ENCODE results near the gene BAIAP2. TPM values are rescaled to one million over a fixed set of nuclear protein-coding genes. Genes with fewer than 3 reads are reported as not detected.

Gene BAIAP2
- total and polyA plus RNA-seq, 2 of the 13 experiments (the other 11 are each of a cell fraction or from before 2014, with no cell fraction given), result 22.5 to 24.0 TPM

DNA sequence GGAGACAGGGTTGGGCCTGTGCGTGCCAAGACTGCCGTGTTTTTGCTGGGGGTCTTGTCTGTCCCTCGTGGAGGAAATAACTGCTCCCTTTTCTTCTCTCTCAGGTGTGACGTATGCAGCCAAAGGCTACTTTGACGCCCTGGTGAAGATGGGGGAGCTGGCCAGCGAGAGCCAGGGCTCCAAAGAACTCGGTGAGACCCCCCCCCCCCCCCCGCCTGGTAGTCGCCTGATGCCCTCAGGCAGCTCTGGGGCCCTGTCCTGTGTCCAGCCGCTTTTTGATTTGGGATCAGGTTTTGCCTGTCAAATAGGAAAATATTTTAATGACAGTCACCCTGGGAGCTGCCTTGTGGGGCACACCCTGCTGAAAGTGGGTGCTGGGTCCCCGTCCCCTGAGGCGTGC, 22.8 kb downstream of the BAIAP2 start (continued):
- TF ChIP-seq, protein P1, sequence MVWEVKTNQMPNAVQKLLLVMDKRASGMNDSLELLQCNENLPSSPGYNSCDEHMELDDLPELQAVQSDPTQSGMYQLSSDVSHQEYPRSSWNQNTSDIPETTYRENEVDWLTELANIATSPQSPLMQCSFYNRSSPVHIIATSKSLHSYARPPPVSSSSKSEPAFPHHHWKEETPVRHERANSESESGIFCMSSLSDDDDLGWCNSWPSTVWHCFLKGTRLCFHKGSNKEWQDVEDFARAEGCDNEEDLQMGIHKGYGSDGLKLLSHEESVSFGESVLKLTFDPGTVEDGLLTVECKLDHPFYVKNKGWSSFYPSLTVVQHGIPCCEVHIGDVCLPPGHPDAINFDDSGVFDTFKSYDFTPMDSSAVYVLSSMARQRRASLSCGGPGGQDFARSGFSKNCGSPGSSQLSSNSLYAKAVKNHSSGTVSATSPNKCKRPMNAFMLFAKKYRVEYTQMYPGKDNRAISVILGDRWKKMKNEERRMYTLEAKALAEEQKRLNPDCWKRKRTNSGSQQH (CRISPR knock-in tag; IDR thresholded peaks at IDR 0.05; ENCODE audit: low read depth), result no peak
- no peak for TF ChIP-seq MTA3 (CRISPR knock-in tag; IDR thresholded peaks at IDR 0.05)
- no peak for TF ChIP-seq RNF2 (conservative IDR thresholded peaks at IDR 0.05; ENCODE audit: low read depth)
- no peak for TF ChIP-seq ARNTL (CRISPR knock-in tag; IDR thresholded peaks at IDR 0.05)
- TF ChIP-seq NR3C1 (CRISPR knock-in tag; IDR thresholded peaks at IDR 0.05), result no peak
- TF ChIP-seq, protein P2, sequence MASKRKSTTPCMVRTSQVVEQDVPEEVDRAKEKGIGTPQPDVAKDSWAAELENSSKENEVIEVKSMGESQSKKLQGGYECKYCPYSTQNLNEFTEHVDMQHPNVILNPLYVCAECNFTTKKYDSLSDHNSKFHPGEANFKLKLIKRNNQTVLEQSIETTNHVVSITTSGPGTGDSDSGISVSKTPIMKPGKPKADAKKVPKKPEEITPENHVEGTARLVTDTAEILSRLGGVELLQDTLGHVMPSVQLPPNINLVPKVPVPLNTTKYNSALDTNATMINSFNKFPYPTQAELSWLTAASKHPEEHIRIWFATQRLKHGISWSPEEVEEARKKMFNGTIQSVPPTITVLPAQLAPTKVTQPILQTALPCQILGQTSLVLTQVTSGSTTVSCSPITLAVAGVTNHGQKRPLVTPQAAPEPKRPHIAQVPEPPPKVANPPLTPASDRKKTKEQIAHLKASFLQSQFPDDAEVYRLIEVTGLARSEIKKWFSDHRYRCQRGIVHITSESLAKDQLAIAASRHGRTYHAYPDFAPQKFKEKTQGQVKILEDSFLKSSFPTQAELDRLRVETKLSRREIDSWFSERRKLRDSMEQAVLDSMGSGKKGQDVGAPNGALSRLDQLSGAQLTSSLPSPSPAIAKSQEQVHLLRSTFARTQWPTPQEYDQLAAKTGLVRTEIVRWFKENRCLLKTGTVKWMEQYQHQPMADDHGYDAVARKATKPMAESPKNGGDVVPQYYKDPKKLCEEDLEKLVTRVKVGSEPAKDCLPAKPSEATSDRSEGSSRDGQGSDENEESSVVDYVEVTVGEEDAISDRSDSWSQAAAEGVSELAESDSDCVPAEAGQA (IDR thresholded peaks at IDR 0.05; ENCODE audit: low read depth), result no peak
- TF ChIP-seq, protein P2 (CRISPR knock-in tag; IDR thresholded peaks at IDR 0.05; ENCODE audit: borderline replicate concordance), result no peak
